RWPE1 (cell line): ENCODE data around the gene XIRP2.

ENCODE experiments used
- CTCF ChIA-PET: fragments of 350-600 bp; sonication (Branson Sonifier 250); formaldehyde crosslinking; extraction: SDS; loops from one replicate; lab custom pipeline; 2021; lab: Yijun Ruan, JAX
- POLR2A ChIA-PET: fragments of 400-600 bp; formaldehyde crosslinking; extraction: SDS; loops from one replicate; lab custom pipeline; 2020; ENCODE audit warnings: antibody characterized with exemption; ENCODE audit not compliant: low non-redundant PET; lab: Yijun Ruan, JAX
- DNase-seq: peaks from one replicate; pipeline ENCODE4 v3.0.0; 2012; ENCODE audit warnings: low spot score
- H3K27ac ChIP-seq: fragments of 450-650 bp; 2 replicates; pipeline ENCODE4 v1.5.1; 2017
- TF ChIP-seq, protein P1 (sequence below): fragments of 450-650 bp; conservative IDR thresholded peaks from 2 replicates; pipeline ENCODE4 v1.5.1; 2017; ENCODE audit warnings: low read depth, mild to moderate bottlenecking

The XIRP2 gene

DNA sequence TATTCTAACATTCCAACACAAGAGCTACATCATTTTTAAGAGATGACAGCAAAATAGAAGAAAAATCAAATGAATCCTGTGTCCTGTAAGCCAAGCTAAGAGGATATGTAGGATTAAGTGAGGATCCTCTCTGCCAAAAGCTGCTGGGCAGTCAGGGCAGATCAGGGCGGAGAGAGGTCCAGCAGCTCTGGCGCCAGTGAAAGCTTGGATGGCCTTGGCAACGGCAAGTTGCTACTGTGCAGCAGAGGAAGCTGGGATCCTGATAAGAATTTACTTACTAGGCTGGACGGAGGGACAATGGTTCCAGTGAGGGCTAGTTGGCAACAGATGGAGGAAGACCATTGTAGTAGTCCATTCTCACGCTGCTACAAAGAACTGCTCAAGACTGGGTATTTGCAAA lies 391.5 kb downstream of the XIRP2 start:
- CTCF ChIA-PET: no interaction called here
- no peak overlapping the region for H3K27ac ChIP-seq
- TF ChIP-seq, protein P1, sequence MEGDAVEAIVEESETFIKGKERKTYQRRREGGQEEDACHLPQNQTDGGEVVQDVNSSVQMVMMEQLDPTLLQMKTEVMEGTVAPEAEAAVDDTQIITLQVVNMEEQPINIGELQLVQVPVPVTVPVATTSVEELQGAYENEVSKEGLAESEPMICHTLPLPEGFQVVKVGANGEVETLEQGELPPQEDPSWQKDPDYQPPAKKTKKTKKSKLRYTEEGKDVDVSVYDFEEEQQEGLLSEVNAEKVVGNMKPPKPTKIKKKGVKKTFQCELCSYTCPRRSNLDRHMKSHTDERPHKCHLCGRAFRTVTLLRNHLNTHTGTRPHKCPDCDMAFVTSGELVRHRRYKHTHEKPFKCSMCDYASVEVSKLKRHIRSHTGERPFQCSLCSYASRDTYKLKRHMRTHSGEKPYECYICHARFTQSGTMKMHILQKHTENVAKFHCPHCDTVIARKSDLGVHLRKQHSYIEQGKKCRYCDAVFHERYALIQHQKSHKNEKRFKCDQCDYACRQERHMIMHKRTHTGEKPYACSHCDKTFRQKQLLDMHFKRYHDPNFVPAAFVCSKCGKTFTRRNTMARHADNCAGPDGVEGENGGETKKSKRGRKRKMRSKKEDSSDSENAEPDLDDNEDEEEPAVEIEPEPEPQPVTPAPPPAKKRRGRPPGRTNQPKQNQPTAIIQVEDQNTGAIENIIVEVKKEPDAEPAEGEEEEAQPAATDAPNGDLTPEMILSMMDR: no peak
- DNase-seq: no peak
- POLR2A ChIA-PET: no interaction called here

DNA sequence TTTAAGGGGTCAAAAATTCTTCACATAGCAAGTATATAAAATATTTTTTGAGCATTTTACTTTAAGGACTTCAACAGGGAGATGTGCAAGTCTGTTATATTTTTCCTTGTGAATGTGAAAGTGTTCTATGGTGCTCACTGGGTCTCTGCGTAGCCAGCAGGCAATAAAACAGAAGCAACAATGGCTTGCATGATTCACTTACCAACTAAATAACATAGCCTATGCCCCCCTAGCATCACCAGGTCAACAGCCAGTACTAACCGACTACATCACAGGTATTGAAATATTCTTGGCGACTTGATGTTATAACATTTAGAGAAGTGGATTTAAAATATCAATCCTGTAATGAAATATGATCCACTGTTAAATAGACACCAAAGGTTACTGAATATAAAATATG lies 398.9 kb downstream of the XIRP2 start:
- ChIA-PET POLR2A (no interaction called here), CTCF (no interaction called here)
- no peak for DNase-seq
- TF ChIP-seq, protein P1: no peak
- H3K27ac ChIP-seq: no peak overlapping the region

DNA sequence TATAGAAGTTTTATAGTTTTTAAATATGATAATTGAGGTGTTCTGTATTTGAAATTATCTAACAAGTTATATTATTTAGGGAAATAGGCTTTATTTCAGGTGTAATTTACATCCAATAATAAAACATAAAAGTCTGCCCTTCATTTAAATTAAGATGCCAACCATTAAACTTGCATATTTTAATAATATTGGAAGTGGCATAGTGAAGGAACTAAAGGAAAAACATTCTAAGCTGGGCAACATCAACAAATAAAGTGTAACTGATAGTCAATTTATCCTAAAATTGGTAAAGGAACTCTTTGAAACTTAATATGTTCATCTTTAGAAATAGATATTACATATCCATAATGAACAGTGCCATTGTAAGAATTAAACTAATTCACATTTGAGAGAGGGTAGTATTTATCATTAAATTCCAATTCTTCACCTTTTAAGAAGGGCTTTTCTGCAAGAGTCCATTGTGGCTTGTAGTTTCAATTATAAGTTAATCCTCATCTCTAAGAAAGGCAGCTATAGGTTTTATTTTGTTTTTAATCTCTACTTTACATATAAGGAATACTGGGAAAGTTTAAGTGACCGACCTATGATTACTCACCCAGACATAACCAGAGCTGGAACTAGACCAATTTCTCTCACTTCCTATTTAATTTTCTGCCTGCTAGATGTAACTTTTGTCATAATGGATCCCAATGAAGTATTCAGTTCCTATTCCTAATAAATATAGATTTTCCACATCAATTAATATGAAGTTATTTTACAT lies 401.6 kb downstream of the XIRP2 start:
- CTCF ChIA-PET: no interaction called here
- POLR2A ChIA-PET: no interaction called here
- TF ChIP-seq, protein P1: no peak

DNA sequence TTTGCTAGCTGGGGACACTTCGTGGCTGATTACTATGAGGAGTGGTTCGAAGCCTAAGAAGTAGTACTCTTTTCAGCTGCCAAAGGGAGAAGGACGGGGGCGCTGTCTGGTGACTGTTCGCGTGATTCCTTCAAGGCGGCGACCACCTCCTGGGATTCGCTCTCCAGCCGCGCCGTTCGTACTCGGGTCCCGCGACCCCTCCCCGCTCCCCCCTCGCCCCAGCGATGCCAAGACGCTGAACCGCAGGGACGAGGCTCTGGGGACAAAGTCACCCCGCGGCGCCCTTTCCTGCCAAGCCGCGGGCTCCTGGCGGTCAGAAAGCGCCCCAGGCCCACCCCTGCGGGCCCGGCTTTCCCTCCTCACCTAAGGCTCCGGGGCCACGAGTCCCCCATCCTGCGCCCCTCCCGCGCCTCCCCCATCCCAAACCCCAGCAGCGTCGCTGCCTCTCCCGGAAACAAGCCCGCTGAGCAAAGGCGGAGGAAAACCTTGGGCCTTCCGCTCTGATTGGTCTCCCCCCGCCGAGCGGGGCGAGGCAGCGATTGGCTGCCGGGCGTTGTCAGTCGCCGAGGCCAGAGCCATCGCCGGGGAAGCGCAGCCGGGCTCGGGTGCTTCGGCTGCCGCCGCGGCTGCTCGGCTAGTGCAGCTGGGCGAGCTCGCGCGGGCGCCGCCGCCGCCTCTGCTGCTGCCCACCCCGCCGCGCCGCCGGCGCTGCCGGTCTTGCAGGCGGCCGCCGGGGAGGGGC lies 404.3 kb downstream of the XIRP2 start, which contains the start of gene B3GALT1:
B3GALT1 (plus strand) TSS at position 572 of the 742 bp plus-strand sequence.
- CTCF ChIA-PET: interaction anchor here (0.5 kb wide), 1 partner anchor 40 kb away, joined by 3 read pairs; no protein-coding TSS in a partner anchor
- TF ChIP-seq, protein P1: no peak; the same call in 1 of the 2 replicates
- DNase-seq: peak; percentile 92
- no peak within 1 kb of the TSS for H3K27ac ChIP-seq
- POLR2A ChIA-PET: no interaction called here

More for the DNA sequence above, 401.6 kb downstream of the XIRP2 start:
- no peak for DNase-seq
- no peak overlapping the region for H3K27ac ChIP-seq

DNA sequence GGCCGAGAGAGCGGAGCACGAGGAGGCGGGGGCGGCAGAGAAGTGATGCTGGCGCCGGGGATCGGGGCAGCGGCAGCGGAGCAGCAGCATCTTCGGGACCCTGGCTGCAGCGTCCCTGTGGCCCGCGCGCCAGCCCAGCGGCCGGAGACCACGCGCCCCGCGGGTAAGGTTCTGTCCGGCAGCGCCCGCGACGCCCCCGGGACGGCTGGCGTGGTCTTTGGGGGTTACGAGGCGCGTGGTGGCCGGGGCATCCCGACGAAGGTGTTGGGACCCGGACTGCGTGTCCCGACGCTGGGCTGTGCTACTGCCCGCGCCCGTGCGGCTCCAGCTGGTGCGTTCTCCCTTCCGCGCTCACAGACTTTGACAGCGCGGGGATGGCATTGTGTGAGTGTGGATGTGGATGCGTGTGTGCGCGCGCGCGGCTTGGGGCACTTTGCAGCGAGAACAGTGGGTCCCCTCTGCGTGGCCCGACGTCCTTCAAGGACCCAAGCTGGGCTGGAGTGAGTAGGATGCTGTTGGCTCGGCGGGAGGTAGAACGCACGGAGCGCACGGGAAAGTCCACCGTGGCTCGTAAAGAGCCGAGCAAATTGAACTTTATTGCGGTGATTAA lies 405.0 kb downstream of the XIRP2 start:
- DNase-seq: peak; percentile 2

More for the DNA sequence above, 405.0 kb downstream of the XIRP2 start:
- ChIA-PET POLR2A (no interaction called here), CTCF (no interaction called here)
- TF ChIP-seq, protein P1: no peak
- no peak overlapping the region for H3K27ac ChIP-seq
